ENCODE measurements around the gene CAPN9.

- TF ChIP-seq CTCF (IDR thresholded peaks at IDR 0.05) (no peak), POLR2A (IDR thresholded peaks at IDR 0.05) (no peak)
Measured at GRCh38 chr1:230850547-230850946, 103.4 kb downstream of the CAPN9 start.

All from thyroid gland (tissue), 4 donors.